HL-60 (cell line): ENCODE data around the gene AMER2.

Source experiments
- SPI1 ChIP-seq: IDR thresholded peaks from 2 replicates; pipeline ENCODE4 v1.6.1; 2012; ENCODE audit warnings: low read depth, mild to moderate bottlenecking, borderline replicate concordance
- TF ChIP-seq, protein P1 (sequence below): IDR thresholded peaks from one replicate; pipeline ENCODE4 v1.5.1; 2011; ENCODE audit warnings: low read length, control low read depth, inconsistent platforms; ENCODE audit not compliant: insufficient read depth

DNA sequence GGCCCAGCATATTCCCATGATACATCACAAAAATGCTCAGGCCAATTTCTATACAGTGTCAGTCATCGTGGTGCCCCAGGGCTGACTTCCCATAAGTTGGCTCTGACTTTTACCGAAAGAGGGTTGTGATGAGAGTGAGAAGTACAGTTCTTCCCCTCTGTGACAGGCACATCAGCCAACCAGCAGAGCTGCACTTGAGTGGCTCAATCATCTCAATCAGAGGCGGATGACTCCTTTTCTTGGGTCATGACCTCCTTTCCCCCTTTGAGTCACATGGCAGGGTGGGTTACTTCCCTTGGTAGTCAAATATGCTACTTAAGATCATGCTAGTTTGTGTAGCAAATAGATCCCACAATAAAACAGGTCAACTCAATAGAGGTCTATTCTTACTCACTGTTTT, 6.9 kb upstream of the AMER2 start:
- TF ChIP-seq, protein P1, sequence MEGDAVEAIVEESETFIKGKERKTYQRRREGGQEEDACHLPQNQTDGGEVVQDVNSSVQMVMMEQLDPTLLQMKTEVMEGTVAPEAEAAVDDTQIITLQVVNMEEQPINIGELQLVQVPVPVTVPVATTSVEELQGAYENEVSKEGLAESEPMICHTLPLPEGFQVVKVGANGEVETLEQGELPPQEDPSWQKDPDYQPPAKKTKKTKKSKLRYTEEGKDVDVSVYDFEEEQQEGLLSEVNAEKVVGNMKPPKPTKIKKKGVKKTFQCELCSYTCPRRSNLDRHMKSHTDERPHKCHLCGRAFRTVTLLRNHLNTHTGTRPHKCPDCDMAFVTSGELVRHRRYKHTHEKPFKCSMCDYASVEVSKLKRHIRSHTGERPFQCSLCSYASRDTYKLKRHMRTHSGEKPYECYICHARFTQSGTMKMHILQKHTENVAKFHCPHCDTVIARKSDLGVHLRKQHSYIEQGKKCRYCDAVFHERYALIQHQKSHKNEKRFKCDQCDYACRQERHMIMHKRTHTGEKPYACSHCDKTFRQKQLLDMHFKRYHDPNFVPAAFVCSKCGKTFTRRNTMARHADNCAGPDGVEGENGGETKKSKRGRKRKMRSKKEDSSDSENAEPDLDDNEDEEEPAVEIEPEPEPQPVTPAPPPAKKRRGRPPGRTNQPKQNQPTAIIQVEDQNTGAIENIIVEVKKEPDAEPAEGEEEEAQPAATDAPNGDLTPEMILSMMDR: no peak
- TF ChIP-seq SPI1: no peak
